Testis (tissue), 2 donors: ENCODE measurements around the gene WDR20.

Source experiments
- CTCF ChIP-seq, 3 experiments: fragments of 450-650 bp in 2 of 3; fragments of 200-600 bp in 1 of 3; sonication (generic) in 1 of 3; IDR thresholded peaks; one replicate each; pipeline ENCODE4 v1.5.1; 2016 to 2019; ENCODE audit warnings: antibody characterized with exemption in 3 of 3, mild to moderate bottlenecking in 2 of 3, moderate library complexity in 1 of 3
- POLR2A ChIP-seq: fragments of 450-650 bp; IDR thresholded peaks from one replicate; pipeline ENCODE4 v1.6.1; 2017; ENCODE audit warnings: antibody characterized with exemption, mild to moderate bottlenecking, moderate library complexity

DNA sequence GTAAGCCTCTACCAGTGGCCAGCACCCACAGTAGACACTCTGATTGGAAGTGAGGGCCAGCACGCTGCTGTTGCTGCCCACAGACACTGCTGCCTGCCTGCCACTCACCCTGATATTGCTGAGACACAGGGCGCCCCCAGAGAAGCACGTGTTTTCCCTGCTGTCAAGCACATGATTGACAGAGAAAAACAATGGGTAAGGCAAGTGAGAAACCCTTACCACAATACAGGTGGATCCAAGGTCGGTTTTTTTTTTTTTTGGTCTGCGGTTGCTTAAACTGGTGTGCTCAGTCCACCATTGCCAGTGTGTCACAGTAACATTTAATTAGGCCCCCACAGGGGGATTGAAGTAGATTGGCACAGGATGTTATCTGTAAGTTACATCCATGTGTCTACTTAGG lies 65.9 kb downstream of the WDR20 start:
- no peak for TF ChIP-seq CTCF (IDR thresholded peaks at IDR 0.05)
- TF ChIP-seq POLR2A = no peak
